WTC11 (cell line): ENCODE measurements around the gene FAM228B.

Experiments
- ATF1 ChIP-seq: sonication (generic); formaldehyde crosslinking; IDR thresholded peaks from 2 replicates; pipeline ENCODE4 v1.8.1; 2023; ENCODE audit warnings: mild to moderate bottlenecking, moderate library complexity, missing genetic modification reagents
- CTCF ChIP-seq: fragments of 200-600 bp; IDR thresholded peaks from 2 replicates; pipeline ENCODE4 v1.8.0; 2022; ENCODE audit warnings: antibody characterized with exemption
- NR2C2 ChIP-seq: sonication (generic); formaldehyde crosslinking; IDR thresholded peaks from 2 replicates; pipeline ENCODE4 v1.8.0; 2022; ENCODE audit warnings: mild to moderate bottlenecking, missing genetic modification reagents
- SMAD4 ChIP-seq: sonication (generic); formaldehyde crosslinking; IDR thresholded peaks from 2 replicates; pipeline ENCODE4 v1.8.0; 2022; ENCODE audit warnings: mild to moderate bottlenecking, missing genetic modification reagents
- ZNF232 ChIP-seq: sonication (generic); formaldehyde crosslinking; IDR thresholded peaks from 2 replicates; pipeline ENCODE4 v1.8.0; 2022; ENCODE audit warnings: mild to moderate bottlenecking, missing genetic modification reagents
- ZNF423 ChIP-seq: fragments of 250-450 bp; sonication (Bioruptor Pico); IDR thresholded peaks from 2 replicates; pipeline ENCODE4 v2.1.2; 2022; ENCODE audit warnings: mild to moderate bottlenecking, moderate library complexity
- ZNF512 ChIP-seq: sonication (generic); formaldehyde crosslinking; IDR thresholded peaks from 2 replicates; pipeline ENCODE4 v1.8.1; 2022; ENCODE audit warnings: missing genetic modification reagents, borderline replicate concordance
- TF ChIP-seq, protein P1 (sequence below): sonication (generic); formaldehyde crosslinking; IDR thresholded peaks from 2 replicates; pipeline ENCODE4 v1.8.1; 2022; ENCODE audit warnings: low read depth, missing genetic modification reagents, borderline replicate concordance

GRCh38 chr2:24104906-24105305 is 18.4 kb upstream of the FAM228B start:
- no peak for TF ChIP-seq ZNF512
- no peak for TF ChIP-seq NR2C2
- TF ChIP-seq CTCF = no peak
- no peak for TF ChIP-seq ZNF423
- no peak for TF ChIP-seq ZNF232
- TF ChIP-seq SMAD4 (CRISPR knock-in tag) = no peak
- TF ChIP-seq, protein P1, sequence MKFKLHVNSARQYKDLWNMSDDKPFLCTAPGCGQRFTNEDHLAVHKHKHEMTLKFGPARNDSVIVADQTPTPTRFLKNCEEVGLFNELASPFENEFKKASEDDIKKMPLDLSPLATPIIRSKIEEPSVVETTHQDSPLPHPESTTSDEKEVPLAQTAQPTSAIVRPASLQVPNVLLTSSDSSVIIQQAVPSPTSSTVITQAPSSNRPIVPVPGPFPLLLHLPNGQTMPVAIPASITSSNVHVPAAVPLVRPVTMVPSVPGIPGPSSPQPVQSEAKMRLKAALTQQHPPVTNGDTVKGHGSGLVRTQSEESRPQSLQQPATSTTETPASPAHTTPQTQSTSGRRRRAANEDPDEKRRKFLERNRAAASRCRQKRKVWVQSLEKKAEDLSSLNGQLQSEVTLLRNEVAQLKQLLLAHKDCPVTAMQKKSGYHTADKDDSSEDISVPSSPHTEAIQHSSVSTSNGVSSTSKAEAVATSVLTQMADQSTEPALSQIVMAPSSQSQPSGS (CRISPR knock-in tag) = no peak
- no peak for TF ChIP-seq ATF1 (CRISPR knock-in tag)
